Activated naive CD8-positive, alpha-beta T cell (primary cell): Measurements from ENCODE around the gene SLC35E2B.
"Not testable (repeated sequence)": the region's sequence is repeated elsewhere in the genome, so short reads cannot be mapped to it uniquely, and the experiment has no call there.

Experiments
- H3K27ac Mint-ChIP-seq: one replicate; pipeline ENCODE4 v1.8.0; 2021; ENCODE audit warnings: mixed read lengths
- H3K27me3 Mint-ChIP-seq: one replicate; pipeline ENCODE4 v1.8.0; 2021; ENCODE audit warnings: mixed read lengths
- H3K36me3 Mint-ChIP-seq: one replicate; pipeline ENCODE4 v1.8.0; 2021; ENCODE audit warnings: mixed read lengths
- H3K4me1 Mint-ChIP-seq: one replicate; pipeline ENCODE4 v1.8.0; 2021; ENCODE audit warnings: low read depth, mixed read lengths
- H3K4me3 Mint-ChIP-seq: one replicate; pipeline ENCODE4 v1.8.0; 2021; ENCODE audit warnings: mild to moderate bottlenecking, mixed read lengths
- H3K9me3 Mint-ChIP-seq: one replicate; pipeline ENCODE4 v1.8.0; 2021; ENCODE audit warnings: low read depth, mixed read lengths

SLC35E2B gene

GRCh38 chr1:1671365-1672119, 21.1 kb downstream of the SLC35E2B start:
- H3K9me3 Mint-ChIP-seq: no peaks in the 10 kb centered on the region
- H3K36me3 Mint-ChIP-seq: no peaks in the 10 kb centered on the region
- no peak overlapping the region for H3K27ac Mint-ChIP-seq

GRCh38 chr1:1670866-1671265, 21.7 kb downstream of the SLC35E2B start:
- no peaks in the 10 kb centered on the region for H3K27me3 Mint-ChIP-seq
- no peaks in the 10 kb centered on the region for H3K9me3 Mint-ChIP-seq
- H3K4me1 Mint-ChIP-seq: peaks cover 4% of the 10 kb centered on the region
- H3K4me3 Mint-ChIP-seq: no peak overlapping the region
- H3K36me3 Mint-ChIP-seq: no peaks in the 10 kb centered on the region
- no peak overlapping the region for H3K27ac Mint-ChIP-seq

More at GRCh38 chr1:1671365-1672119, 21.1 kb downstream of the SLC35E2B start:
- Mint-ChIP-seq H3K27me3 (no peaks in the 10 kb centered on the region), H3K4me1 (peaks cover 4% of the 10 kb centered on the region), H3K4me3 (no peak overlapping the region)

- peaks cover 4% of the 10 kb centered on the region for H3K4me1 Mint-ChIP-seq
- no peak overlapping the region for H3K4me3 Mint-ChIP-seq
- no peaks in the 10 kb centered on the region for H3K27me3 Mint-ChIP-seq
- no peak overlapping the region for H3K27ac Mint-ChIP-seq
- no peaks in the 10 kb centered on the region for H3K9me3 Mint-ChIP-seq
- H3K36me3 Mint-ChIP-seq: no peaks in the 10 kb centered on the region
Measured at GRCh38 chr1:1669468-1670440, 22.8 kb downstream of the SLC35E2B start.

GRCh38 chr1:1666526-1666925, 26.1 kb downstream of the SLC35E2B start:
- no peak overlapping the region for H3K4me3 Mint-ChIP-seq
- H3K9me3 Mint-ChIP-seq: no peaks in the 10 kb centered on the region
- no peaks in the 10 kb centered on the region for H3K36me3 Mint-ChIP-seq
- H3K27me3 Mint-ChIP-seq: no peaks in the 10 kb centered on the region
- no peak overlapping the region for H3K27ac Mint-ChIP-seq
- peaks cover 2% of the 10 kb centered on the region for H3K4me1 Mint-ChIP-seq

- no peaks in the 10 kb centered on the region for H3K9me3 Mint-ChIP-seq
- no peak overlapping the region for H3K27ac Mint-ChIP-seq
- no peak overlapping the region for H3K4me3 Mint-ChIP-seq
- H3K27me3 Mint-ChIP-seq: no peaks in the 10 kb centered on the region
- no peaks in the 10 kb centered on the region for H3K36me3 Mint-ChIP-seq
- peaks cover 5% of the 10 kb centered on the region for H3K4me1 Mint-ChIP-seq
Measured at GRCh38 chr1:1665815-1666251, 26.8 kb downstream of the SLC35E2B start.

- Mint-ChIP-seq H3K27me3 (no peaks in the 10 kb centered on the region), H3K4me3 (no peak overlapping the region), H3K9me3 (no peaks in the 10 kb centered on the region), H3K4me1 (peaks cover 5% of the 10 kb centered on the region), H3K36me3 (no peaks in the 10 kb centered on the region), H3K27ac (no peak overlapping the region)
Measured at GRCh38 chr1:1664941-1665814, 27.4 kb downstream of the SLC35E2B start.

- H3K36me3 Mint-ChIP-seq, H3K27me3 Mint-ChIP-seq, H3K4me3 Mint-ChIP-seq, H3K9me3 Mint-ChIP-seq, H3K27ac Mint-ChIP-seq, H3K4me1 Mint-ChIP-seq: not testable (repeated sequence)
Measured at GRCh38 chr1:1664318-1664717, 28.3 kb downstream of the SLC35E2B start.

GRCh38 chr1:1662830-1663560, 29.6 kb downstream of the SLC35E2B start:
- not testable (repeated sequence) for H3K4me3 Mint-ChIP-seq, H3K27ac Mint-ChIP-seq

GRCh38 chr1:1662392-1662791, 30.2 kb downstream of the SLC35E2B start:
- H3K4me3 Mint-ChIP-seq, H3K9me3 Mint-ChIP-seq, H3K36me3 Mint-ChIP-seq, H3K4me1 Mint-ChIP-seq, H3K27ac Mint-ChIP-seq, H3K27me3 Mint-ChIP-seq: not testable (repeated sequence)

More at GRCh38 chr1:1662830-1663560, 29.6 kb downstream of the SLC35E2B start:
- not testable (repeated sequence) for H3K9me3 Mint-ChIP-seq, H3K4me1 Mint-ChIP-seq, H3K36me3 Mint-ChIP-seq, H3K27me3 Mint-ChIP-seq

GRCh38 chr1:1658583-1659549, 33.7 kb downstream of the SLC35E2B start, which contains the start of gene CDK11B:
TSS of gene CDK11B (minus strand) at chr1:1659004. CDS start at chr1:1657485, 1,519 bp downstream.
- H3K9me3 Mint-ChIP-seq, H3K36me3 Mint-ChIP-seq, H3K4me1 Mint-ChIP-seq, H3K27me3 Mint-ChIP-seq: not testable (repeated sequence)
- Mint-ChIP-seq H3K4me3 (peak within 1 kb of the TSS; percentile 94), H3K27ac (peak within 1 kb of the TSS; percentile 97)

GRCh38 chr1:1648265-1648664, 44.3 kb downstream of the SLC35E2B start:
- not testable (repeated sequence) for H3K4me1 Mint-ChIP-seq, H3K4me3 Mint-ChIP-seq, H3K36me3 Mint-ChIP-seq, H3K9me3 Mint-ChIP-seq, H3K27me3 Mint-ChIP-seq, H3K27ac Mint-ChIP-seq

- H3K27ac Mint-ChIP-seq: peak overlapping the region; percentile 41
- H3K36me3 Mint-ChIP-seq, H3K27me3 Mint-ChIP-seq, H3K4me3 Mint-ChIP-seq, H3K9me3 Mint-ChIP-seq, H3K4me1 Mint-ChIP-seq: not testable (repeated sequence)
Measured at GRCh38 chr1:1647567-1648241, 44.9 kb downstream of the SLC35E2B start.

GRCh38 chr1:1646326-1646725, 46.3 kb downstream of the SLC35E2B start:
- H3K27me3 Mint-ChIP-seq, H3K36me3 Mint-ChIP-seq: not testable (repeated sequence)

More at GRCh38 chr1:1646326-1646725, 46.3 kb downstream of the SLC35E2B start:
- H3K4me1 Mint-ChIP-seq, H3K4me3 Mint-ChIP-seq, H3K9me3 Mint-ChIP-seq, H3K27ac Mint-ChIP-seq: not testable (repeated sequence)
